HepG2 (cell line): ENCODE results near the gene KATNAL1. TPM values are rescaled to one million over a fixed set of nuclear protein-coding genes. Genes with fewer than 3 reads are reported as not detected.

ENCODE experiments used
- ATAC-seq: fragments of 200-7000 bp; cut with Tn5 transposase; 3 replicates; pipeline ENCODE4 v1.9.1; 2020; ENCODE audit warnings: mild to moderate bottlenecking, moderate library complexity
- BruUV-seq: library from RNA; stranded (reverse); fragments of 400-500 nt; replicated peaks from 2 replicates; lab custom pipeline; 2021; lab: Mats Ljungman, UMichigan
- CTCF ChIA-PET: fragments of 300-600 bp; formaldehyde crosslinking; extraction: SDS; loops from one replicate; lab custom pipeline; 2021; ENCODE audit warnings: low total read pairs, inconsistent platforms, low intra/inter-chr PET ratio; lab: Yijun Ruan, JAX
- POLR2A ChIA-PET: fragments of 350-600 bp; sonication (Branson Sonifier 250); formaldehyde crosslinking; loops from one replicate; lab custom pipeline; 2020; ENCODE audit warnings: antibody characterized with exemption, inconsistent platforms; lab: Yijun Ruan, JAX
- DNase-seq: peaks from one replicate; pipeline ENCODE4 v3.0.0-alpha.2; 2015; ENCODE audit warnings: low spot score
- FAIRE-seq: peaks from 3 replicates; lab custom pipeline; 2011; peaks lifted over from hg19 to GRCh38; lab: Jason Lieb, UNC
- H2AFZ ChIP-seq: one replicate; pipeline ENCODE4 v1.6.1; 2011; ENCODE audit warnings: low read length, inconsistent platforms
- H3K27ac ChIP-seq: fragments of 300-600 bp; 3 replicates; pipeline ENCODE4 v1.8.0; 2011; ENCODE audit warnings: mixed run types, mild to moderate bottlenecking, mixed read lengths, low read length, inconsistent platforms; ENCODE audit not compliant: insufficient read depth; ENCODE audit errors: extremely low read length
- H3K27me3 ChIP-seq, 2 experiments: fragments of 200-600 bp in 1 of 2; 2 replicates in 1 of 2; 3 replicates in 1 of 2; pipeline versions ENCODE4 v1.6.0 to v1.8.0; 2011; ENCODE audit warnings: low read length in 2 of 2, mild to moderate bottlenecking in 2 of 2, moderate library complexity in 2 of 2, inconsistent platforms in 1 of 2; ENCODE audit not compliant: insufficient read depth in 2 of 2, control insufficient read depth in 1 of 2
- H3K36me3 ChIP-seq, 2 experiments: fragments of 200-600 bp in 1 of 2; replicated peaks in 1 of 2; 2 replicates in 1 of 2; 3 replicates in 1 of 2; pipeline versions ENCODE4 v1.5.1 to v1.8.0; 2011; ENCODE audit warnings: low read length in 2 of 2, inconsistent platforms in 1 of 2; ENCODE audit not compliant: insufficient read depth in 2 of 2, control insufficient read depth in 1 of 2
- H3K4me1 ChIP-seq: 2 replicates; pipeline ENCODE4 v1.5.1; 2012; ENCODE audit warnings: low read length, inconsistent platforms; ENCODE audit not compliant: insufficient read depth
- H3K4me2 ChIP-seq: 2 replicates; pipeline ENCODE4 v1.6.0; 2011; ENCODE audit warnings: low read depth, low read length, inconsistent platforms
- H3K4me3 ChIP-seq, 3 experiments: fragments of 200-600 bp in 1 of 3; sonication (generic), shearing (Covaris generic) in 1 of 3; replicated peaks in 1 of 3; 2 replicates each; pipeline ENCODE4 v1.5.1; 2011 to 2016; ENCODE audit warnings: low read length in 3 of 3, inconsistent platforms in 2 of 3, low read depth in 2 of 3, mild to moderate bottlenecking in 2 of 3, control low read depth in 1 of 3, mixed read lengths in 1 of 3; ENCODE audit not compliant: insufficient read depth in 1 of 3
- H3K79me2 ChIP-seq: one replicate; pipeline ENCODE4 v1.6.1; 2011; ENCODE audit warnings: low read length, inconsistent platforms; ENCODE audit not compliant: insufficient read depth
- H3K9ac ChIP-seq: 2 replicates; pipeline ENCODE4 v1.6.0; 2011; ENCODE audit warnings: mild to moderate bottlenecking, low read depth, low read length, inconsistent platforms; ENCODE audit not compliant: insufficient read depth
- H3K9me3 ChIP-seq: 2 replicates; pipeline ENCODE4 v1.5.1; 2012; ENCODE audit warnings: mild to moderate bottlenecking, low read length
- H4K20me1 ChIP-seq: 2 replicates; pipeline ENCODE4 v1.6.0; 2011; ENCODE audit warnings: inconsistent platforms, mild to moderate bottlenecking, low read length, moderate library complexity; ENCODE audit not compliant: insufficient read depth
- BRD4 ChIP-seq: sonication (generic); formaldehyde crosslinking; IDR thresholded peaks from 2 replicates; pipeline ENCODE4 v1.4.0; 2020; ENCODE audit warnings: missing genetic modification reagents
- GATAD1 ChIP-seq: IDR thresholded peaks from 2 replicates; pipeline ENCODE4 v1.6.1; 2016; ENCODE audit warnings: missing genetic modification reagents, missing compliant biosample characterization
- HNRNPK ChIP-seq: fragments of 200-400 bp; formaldehyde crosslinking; IDR thresholded peaks from 2 replicates; pipeline ENCODE4 v1.6.1; 2018; ENCODE audit warnings: low read length, low read depth, moderate library complexity, mild to moderate bottlenecking; ENCODE audit not compliant: poor library complexity, severe bottlenecking
- HNRNPLL ChIP-seq: fragments of 200-400 bp; formaldehyde crosslinking; IDR thresholded peaks from 2 replicates; pipeline ENCODE4 v1.6.1; 2017; ENCODE audit warnings: mild to moderate bottlenecking, low read depth, low read length; ENCODE audit not compliant: poor library complexity, severe bottlenecking
- KAT2B ChIP-seq: fragments of 150-350 bp; IDR thresholded peaks from 2 replicates; pipeline ENCODE4 v1.6.1; 2014; ENCODE audit warnings: low read depth, low read length, borderline replicate concordance
- KAT8 ChIP-seq: IDR thresholded peaks from 2 replicates; pipeline ENCODE4 v1.6.1; 2016; ENCODE audit warnings: missing genetic modification reagents, missing compliant biosample characterization
- KLF12 ChIP-seq: sonication (generic); formaldehyde crosslinking; IDR thresholded peaks from 2 replicates; pipeline ENCODE4 v1.4.0; 2020; ENCODE audit warnings: missing genetic modification reagents, borderline replicate concordance
- MED13 ChIP-seq: sonication (generic); formaldehyde crosslinking; IDR thresholded peaks from 2 replicates; pipeline ENCODE4 v1.5.0; 2020; ENCODE audit warnings: missing genetic modification reagents
- MYNN ChIP-seq: sonication (generic); formaldehyde crosslinking; IDR thresholded peaks from 2 replicates; pipeline ENCODE4 v1.4.0; 2020; ENCODE audit warnings: mild to moderate bottlenecking, low read depth, missing genetic modification reagents
- PHF21A ChIP-seq: sonication (generic); formaldehyde crosslinking; IDR thresholded peaks from 2 replicates; pipeline ENCODE4 v1.5.0; 2020; ENCODE audit warnings: mild to moderate bottlenecking, missing genetic modification reagents
- SMARCC2 ChIP-seq: fragments of 450-650 bp; IDR thresholded peaks from 2 replicates; pipeline ENCODE4 v1.6.1; 2017; ENCODE audit warnings: antibody characterized with exemption, mild to moderate bottlenecking
- SNRNP70 ChIP-seq: fragments of 200-400 bp; formaldehyde crosslinking; IDR thresholded peaks from 2 replicates; pipeline ENCODE4 v1.6.1; 2017; ENCODE audit warnings: mild to moderate bottlenecking, low read depth, low read length, moderate library complexity
- TEAD3 ChIP-seq: optimal IDR thresholded peaks from 2 replicates; pipeline ENCODE3; 2016; ENCODE audit warnings: borderline replicate concordance
- XBP1 ChIP-seq: sonication (generic); formaldehyde crosslinking; IDR thresholded peaks from 2 replicates; pipeline ENCODE4 v1.5.0; 2020; ENCODE audit warnings: missing genetic modification reagents
- ZKSCAN5 ChIP-seq: sonication (generic); formaldehyde crosslinking; IDR thresholded peaks from 2 replicates; pipeline ENCODE4 v1.5.1; 2020; ENCODE audit warnings: mild to moderate bottlenecking, missing genetic modification reagents
- ZNF136 ChIP-seq: sonication (generic); formaldehyde crosslinking; IDR thresholded peaks from 2 replicates; pipeline ENCODE4 v1.8.1; 2022; ENCODE audit warnings: low read depth, mild to moderate bottlenecking, moderate library complexity, missing genetic modification reagents
- ZNF329 ChIP-seq: sonication (generic); formaldehyde crosslinking; IDR thresholded peaks from 2 replicates; pipeline ENCODE4 v1.9.0; 2021; ENCODE audit warnings: low read depth, mild to moderate bottlenecking, missing genetic modification reagents
- ZNF773 ChIP-seq: sonication (generic); formaldehyde crosslinking; IDR thresholded peaks from 2 replicates; pipeline ENCODE4 v1.4.0; 2020; ENCODE audit warnings: missing genetic modification reagents, borderline replicate concordance
- WGBS: methylation state at CpG from one replicate; pipeline ENCODE4 v1.1.6; 2017; ENCODE audit warnings: low lambda C conversion rate; 5-methylcytosine and 5-hydroxymethylcytosine counted together
- in situ Hi-C: cut with HindIII; loops from 2 replicates; pipeline ENCODE4 v1.10.0; 2017; ENCODE audit warnings: low pct_unique_long_range_greater_than_20kb; ENCODE audit not compliant: extremely low pct_ligation_motif_present
- intact Hi-C: fragments of 100-400 bp; cut with micrococcal nuclease; formaldehyde crosslinking; loops from one replicate; pipeline ENCODE4 v1.10.0; 2022; ENCODE audit not compliant: unreplicated experiment
- polyA plus RNA-seq, 8 experiments: library from polyadenylated mRNA; depleted of rRNA in 3 of 8; stranded (reverse) in 7 of 8; unstranded in 1 of 8; fragments of >200 nt; fragmentation: Illumina TruSeq in 4 of 8; extraction: Trizol in 4 of 8; gene quantifications; 2 replicates each; pipeline versions ENCODE4 v1.2.1 to v1.2.3, GENCODE V29; 2011 to 2016; ENCODE audit warnings: low read depth in 4 of 8, missing spikeins in 1 of 8, mixed read lengths in 1 of 8; ENCODE audit not compliant: insufficient read depth in 1 of 8
- total RNA-seq, 5 experiments: library from RNA; depleted of rRNA; stranded (reverse); fragments of >200 nt; fragmentation: Illumina TruSeq; extraction: Trizol; gene quantifications; 2 replicates each; pipeline ENCODE4 v1.2.3, GENCODE V29; 2016; ENCODE audit warnings: low read depth in 1 of 5
- TF ChIP-seq, protein P1 (sequence below): IDR thresholded peaks from 2 replicates; pipeline ENCODE4 v1.6.1; 2016; ENCODE audit warnings: low read depth, control low read depth
- TF ChIP-seq, protein P2 (sequence below), 2 experiments: fragments of 450-650 bp in 1 of 2; sonication (generic) in 1 of 2; formaldehyde crosslinking; IDR thresholded peaks; 2 replicates each; pipeline versions ENCODE4 v1.5.0 to v1.8.0; 2020 to 2022; ENCODE audit warnings: mild to moderate bottlenecking in 1 of 2, missing genetic modification reagents in 1 of 2

The KATNAL1 gene
- total and polyA plus RNA-seq, 2 of the 13 experiments (the other 11 are each of a cell fraction or from before 2014, with no cell fraction given) = 3.2 to 11.8 TPM

DNA sequence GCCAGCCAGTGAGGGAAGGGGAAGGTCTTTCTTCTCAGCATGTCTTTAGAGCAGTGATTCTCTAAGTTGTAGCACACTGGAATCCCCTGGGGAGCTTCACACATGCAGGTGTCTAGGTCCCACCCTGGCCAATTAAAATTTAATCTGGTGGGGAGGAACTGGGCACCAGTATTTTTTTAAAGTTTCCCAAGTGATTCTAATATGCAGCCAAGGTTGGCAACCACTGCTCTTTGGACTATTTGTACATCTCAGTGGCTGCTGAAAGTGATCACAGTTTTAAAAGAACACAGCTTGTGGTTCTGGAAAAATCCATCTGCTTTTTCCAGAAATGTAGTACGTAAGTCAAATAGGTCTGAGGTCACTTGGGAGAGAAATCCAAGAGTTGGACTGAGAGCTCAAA is 10.7 kb upstream of the KATNAL1 start:
- H3K9me3 ChIP-seq = no peaks in the 10 kb centered on the region
- FAIRE-seq (no peak), DNase-seq (no peak), ATAC-seq (no peak; the same call in 1 of the 3 replicates)
- peaks cover 6% of the 10 kb centered on the region; the same call in 1 of the 2 replicates for H3K4me1 ChIP-seq
- H3K27me3 ChIP-seq = no peaks in the 10 kb centered on the region
- ChIA-PET CTCF (no interaction called here), POLR2A (no interaction called here)
- no TSS peak for BruUV-seq
- H4K20me1 ChIP-seq = no peaks in the 10 kb centered on the region
- no peak overlapping the region for H3K27ac ChIP-seq
- H3K9ac ChIP-seq = no peak overlapping the region
- 100% methylated on average over 1 of the region's 1 CpG for WGBS
- H3K4me3 ChIP-seq = no peak overlapping the region
- H3K79me2 ChIP-seq = no peaks in the 10 kb centered on the region
- no peaks in the 10 kb centered on the region; a peak in 1 of 5 replicates for H3K36me3 ChIP-seq
- in situ Hi-C loops = no loop called here
- no peak overlapping the region for H3K4me2 ChIP-seq
- TF ChIP-seq MED13 (CRISPR knock-in tag) = no peak
- no peak for TF ChIP-seq KAT2B
- no peak for TF ChIP-seq PHF21A (CRISPR knock-in tag)
- no peak for TF ChIP-seq ZNF773 (CRISPR knock-in tag)
- no peak for TF ChIP-seq BRD4 (CRISPR knock-in tag)
- TF ChIP-seq HNRNPK = no peak
- no peak for TF ChIP-seq KLF12
- no peak for TF ChIP-seq KAT8 (CRISPR knock-in tag)
- TF ChIP-seq MYNN = no peak
- TF ChIP-seq, protein P1, sequence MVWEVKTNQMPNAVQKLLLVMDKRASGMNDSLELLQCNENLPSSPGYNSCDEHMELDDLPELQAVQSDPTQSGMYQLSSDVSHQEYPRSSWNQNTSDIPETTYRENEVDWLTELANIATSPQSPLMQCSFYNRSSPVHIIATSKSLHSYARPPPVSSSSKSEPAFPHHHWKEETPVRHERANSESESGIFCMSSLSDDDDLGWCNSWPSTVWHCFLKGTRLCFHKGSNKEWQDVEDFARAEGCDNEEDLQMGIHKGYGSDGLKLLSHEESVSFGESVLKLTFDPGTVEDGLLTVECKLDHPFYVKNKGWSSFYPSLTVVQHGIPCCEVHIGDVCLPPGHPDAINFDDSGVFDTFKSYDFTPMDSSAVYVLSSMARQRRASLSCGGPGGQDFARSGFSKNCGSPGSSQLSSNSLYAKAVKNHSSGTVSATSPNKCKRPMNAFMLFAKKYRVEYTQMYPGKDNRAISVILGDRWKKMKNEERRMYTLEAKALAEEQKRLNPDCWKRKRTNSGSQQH (CRISPR knock-in tag) = no peak
- no peak for TF ChIP-seq XBP1 (CRISPR knock-in tag)
- TF ChIP-seq TEAD3 (CRISPR knock-in tag) = no peak
- TF ChIP-seq GATAD1 (CRISPR knock-in tag) = no peak
- no peak for TF ChIP-seq HNRNPLL
- no peak for TF ChIP-seq SNRNP70
- TF ChIP-seq SMARCC2 = no peak
- TF ChIP-seq, protein P2, sequence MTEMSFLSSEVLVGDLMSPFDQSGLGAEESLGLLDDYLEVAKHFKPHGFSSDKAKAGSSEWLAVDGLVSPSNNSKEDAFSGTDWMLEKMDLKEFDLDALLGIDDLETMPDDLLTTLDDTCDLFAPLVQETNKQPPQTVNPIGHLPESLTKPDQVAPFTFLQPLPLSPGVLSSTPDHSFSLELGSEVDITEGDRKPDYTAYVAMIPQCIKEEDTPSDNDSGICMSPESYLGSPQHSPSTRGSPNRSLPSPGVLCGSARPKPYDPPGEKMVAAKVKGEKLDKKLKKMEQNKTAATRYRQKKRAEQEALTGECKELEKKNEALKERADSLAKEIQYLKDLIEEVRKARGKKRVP (CRISPR knock-in tag; IDR thresholded peaks at IDR 0.05) = no peak
- no peak for TF ChIP-seq ZKSCAN5 (CRISPR knock-in tag)
- TF ChIP-seq ZNF136 (CRISPR knock-in tag) = no peak
- TF ChIP-seq ZNF329 (CRISPR knock-in tag) = no peak
- TF ChIP-seq, all 625 proteins: peak for 0
- no peak overlapping the region for H2AFZ ChIP-seq
- intact Hi-C loops = no loop called here
